IPS-NIHi11 (cell line): ENCODE data around the gene HJURP.

Experiments
- DNase-seq: peaks from one replicate; pipeline ENCODE4 v3.0.0; 2012; ENCODE audit warnings: mixed read lengths, low spot score

Gene HJURP

GRCh38 chr2:233792720-233793119 lies 61.6 kb downstream of the HJURP start:
- no peak for DNase-seq

- no peak for DNase-seq
Observed at GRCh38 chr2:233791883-233792329, 62.4 kb downstream of the HJURP start.

GRCh38 chr2:233791151-233791882 lies 63.0 kb downstream of the HJURP start:
- DNase-seq = peak; percentile 2

GRCh38 chr2:233789554-233789953 lies 64.8 kb downstream of the HJURP start:
- DNase-seq = no peak
